OCI-M1 (cell line): Measurements from ENCODE around the gene MICOS13.
"Not testable (repeated sequence)": the region's sequence is repeated elsewhere in the genome, so short reads cannot be mapped to it uniquely, and the experiment has no call there.

ENCODE experiments used
- DNase-seq: peaks from one replicate; lab custom pipeline; 2025; lab: John Stamatoyannopoulos, UW

Gene MICOS13

GRCh38 chr19:5700455-5701092 lies 20.3 kb upstream of the MICOS13 start:
- no peak for DNase-seq

DNA sequence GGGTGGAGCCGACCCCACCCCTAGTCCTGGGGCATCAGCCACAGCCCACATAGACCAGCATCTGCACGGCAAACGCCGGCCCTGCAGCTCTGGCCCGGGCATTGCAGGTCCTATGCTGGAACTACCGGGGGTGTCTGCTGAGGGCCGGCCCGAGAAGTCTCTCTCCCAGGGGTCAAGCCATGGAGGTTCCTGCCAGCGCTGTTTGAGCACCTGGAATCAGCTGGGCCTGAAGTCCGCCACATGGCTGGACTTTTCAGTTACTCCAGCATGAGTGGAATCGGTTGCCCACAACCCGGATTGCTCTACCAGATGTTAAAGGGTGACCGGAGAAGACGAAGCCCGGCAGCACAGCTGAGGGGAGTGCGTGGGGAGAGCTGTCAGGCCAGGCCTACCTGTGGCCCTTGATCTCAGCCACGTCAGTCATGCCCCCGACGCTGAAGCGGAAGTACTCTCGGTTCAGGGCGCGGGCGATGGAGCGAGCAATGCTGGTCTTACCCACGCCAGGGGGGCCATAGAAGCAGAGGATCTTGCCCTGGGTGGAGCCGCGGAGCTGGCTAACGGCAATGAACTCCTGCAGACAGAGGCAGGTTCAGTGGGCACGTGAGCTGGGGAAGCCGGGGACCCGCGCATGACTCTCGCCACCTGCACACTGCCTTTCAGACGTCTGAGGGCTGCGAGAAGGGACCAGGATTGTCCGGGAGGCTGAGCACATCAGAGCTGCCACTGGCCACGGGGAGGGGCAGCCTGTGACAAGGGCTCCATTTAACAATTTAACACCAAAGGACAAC lies 18.5 kb upstream of the MICOS13 start:
- DNase-seq = no peak

GRCh38 chr19:5697890-5698634 lies 17.7 kb upstream of the MICOS13 start:
- DNase-seq = no peak

DNA sequence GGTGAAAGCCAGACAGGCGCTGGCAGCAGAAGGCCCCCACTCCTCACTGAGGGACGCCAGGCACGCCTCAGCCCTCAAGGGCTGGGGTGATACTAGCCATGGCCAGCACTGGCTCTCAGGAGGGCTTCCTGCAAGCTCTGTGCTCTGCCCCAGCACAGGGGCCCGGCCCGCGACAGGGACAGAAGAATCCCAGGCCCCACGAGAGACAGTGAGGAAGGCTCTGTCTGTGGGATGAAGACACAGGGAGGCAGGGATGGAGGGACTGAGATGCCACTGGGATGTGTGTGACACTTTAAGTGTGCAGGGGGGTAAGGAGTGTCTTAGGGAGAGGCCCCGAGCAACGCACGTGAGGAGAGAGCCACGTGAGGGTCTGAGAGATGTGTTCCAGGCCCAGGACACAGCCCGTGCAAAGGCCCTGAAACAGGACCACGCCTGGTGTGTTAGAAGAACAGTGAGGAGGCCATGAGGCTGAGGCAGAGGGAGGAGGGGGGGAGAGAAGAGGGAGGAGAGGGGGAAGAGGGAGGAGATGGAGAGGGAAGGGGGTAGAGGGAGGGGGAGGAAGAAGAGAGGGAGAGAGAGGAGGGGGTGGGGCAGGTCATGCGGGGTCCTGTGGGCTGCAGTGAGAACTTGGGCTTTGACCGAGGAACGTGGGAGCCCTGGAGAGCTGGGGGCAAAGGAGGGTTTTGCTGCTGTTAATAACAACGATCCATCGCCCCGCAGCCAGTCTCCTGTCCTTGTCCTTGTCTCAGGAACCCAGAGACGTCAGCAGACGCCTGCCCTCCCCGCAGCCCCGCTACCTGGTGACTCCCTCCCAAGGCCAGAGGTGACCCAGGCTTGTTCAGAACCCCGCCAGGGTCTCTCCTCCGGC lies 16.9 kb upstream of the MICOS13 start:
- DNase-seq = peak; percentile 1

- DNase-seq = no peak
Measured at GRCh38 chr19:5696196-5697021, 16.1 kb upstream of the MICOS13 start.

- DNase-seq = no peak
Measured at GRCh38 chr19:5695649-5696195, 15.4 kb upstream of the MICOS13 start.

DNA sequence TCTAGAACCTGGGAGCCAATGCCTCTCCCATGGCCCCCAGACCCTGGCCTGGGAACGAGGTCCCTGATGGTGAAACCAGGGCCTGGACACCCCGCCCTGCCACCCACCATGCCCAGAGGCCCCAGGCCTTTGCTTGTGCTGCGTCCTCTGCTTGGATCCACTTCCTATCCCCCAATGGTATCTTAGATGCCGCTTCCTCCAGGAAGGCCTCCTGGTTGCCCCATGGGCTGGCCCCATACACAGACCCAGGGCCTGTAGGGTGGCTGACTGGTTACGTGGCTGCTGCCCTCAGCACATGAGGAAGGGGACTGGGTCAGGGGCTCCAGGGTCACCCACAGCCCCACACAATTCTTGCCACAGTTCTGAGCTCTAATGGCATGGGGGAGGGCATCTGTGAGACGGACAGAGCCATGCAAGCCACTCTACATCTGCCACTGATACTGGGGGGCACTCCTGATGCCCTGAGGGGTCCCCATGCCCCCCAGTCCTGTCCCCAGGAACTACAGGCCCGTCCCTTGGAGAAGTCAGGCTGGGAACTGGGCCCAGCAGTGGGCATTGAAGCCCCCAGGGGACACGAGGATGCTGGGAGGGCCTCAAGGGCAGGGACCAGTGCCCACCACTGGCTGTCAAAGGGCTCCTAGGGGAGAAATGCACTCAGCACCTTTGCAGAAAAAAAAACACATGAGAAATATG lies 14.8 kb upstream of the MICOS13 start:
- no peak for DNase-seq

GRCh38 chr19:5694167-5694955 lies 14.0 kb upstream of the MICOS13 start:
- DNase-seq = no peak

DNA sequence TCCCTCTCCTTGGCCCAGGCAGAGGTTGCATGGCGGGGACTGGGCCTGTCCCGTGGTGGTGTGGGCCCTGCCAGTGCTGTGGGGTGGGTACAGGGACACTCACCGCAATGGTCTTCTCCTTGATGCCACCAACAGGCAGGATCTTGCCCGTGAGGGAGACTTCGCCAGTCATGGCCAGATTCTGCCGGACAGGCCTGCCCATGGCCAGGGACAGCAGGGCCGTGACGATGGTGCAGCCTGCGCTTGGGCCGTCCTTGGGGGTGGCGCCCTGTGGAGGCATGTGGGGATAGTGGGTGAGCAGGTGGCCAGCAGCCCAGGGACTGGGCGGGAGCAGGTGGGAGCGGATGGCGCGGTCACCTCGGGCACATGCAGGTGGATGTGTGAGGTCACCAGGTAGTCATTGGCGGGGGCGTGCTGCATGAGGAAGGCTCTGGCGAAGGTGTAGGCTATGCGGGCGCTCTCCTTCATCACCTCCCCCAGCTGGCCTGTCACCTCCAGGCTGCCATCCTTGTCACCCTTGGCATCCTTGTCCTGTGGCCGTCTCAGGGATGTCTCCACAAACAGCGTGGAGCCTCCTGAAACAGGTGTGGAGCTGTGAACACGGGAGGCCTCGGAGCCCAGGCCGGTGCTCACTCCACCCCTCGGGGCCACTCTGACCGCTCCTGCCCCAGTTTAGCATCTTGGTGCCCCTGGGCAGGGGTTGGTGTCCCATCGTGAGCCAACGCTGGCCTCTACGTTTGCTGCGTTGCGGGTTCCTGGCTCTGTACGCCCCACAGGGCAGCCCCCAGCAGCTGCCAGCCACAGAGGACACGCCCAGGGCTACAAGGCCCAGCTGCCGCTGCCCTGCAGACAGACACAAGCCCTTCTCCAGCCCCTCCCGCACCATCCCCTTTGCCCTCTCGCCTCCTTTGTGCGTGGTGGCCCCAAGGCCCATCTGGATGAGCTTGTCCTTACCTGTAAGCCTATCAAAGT lies 13.2 kb upstream of the MICOS13 start:
- peak; percentile 17 for DNase-seq

- peak; percentile 31 for DNase-seq
Measured at GRCh38 chr19:5692723-5693194, 12.4 kb upstream of the MICOS13 start.

GRCh38 chr19:5691822-5692722 lies 11.8 kb upstream of the MICOS13 start:
- peak; percentile 31 for DNase-seq

GRCh38 chr19:5690955-5691821 lies 10.9 kb upstream of the MICOS13 start:
- peak; percentile 63 for DNase-seq

DNA sequence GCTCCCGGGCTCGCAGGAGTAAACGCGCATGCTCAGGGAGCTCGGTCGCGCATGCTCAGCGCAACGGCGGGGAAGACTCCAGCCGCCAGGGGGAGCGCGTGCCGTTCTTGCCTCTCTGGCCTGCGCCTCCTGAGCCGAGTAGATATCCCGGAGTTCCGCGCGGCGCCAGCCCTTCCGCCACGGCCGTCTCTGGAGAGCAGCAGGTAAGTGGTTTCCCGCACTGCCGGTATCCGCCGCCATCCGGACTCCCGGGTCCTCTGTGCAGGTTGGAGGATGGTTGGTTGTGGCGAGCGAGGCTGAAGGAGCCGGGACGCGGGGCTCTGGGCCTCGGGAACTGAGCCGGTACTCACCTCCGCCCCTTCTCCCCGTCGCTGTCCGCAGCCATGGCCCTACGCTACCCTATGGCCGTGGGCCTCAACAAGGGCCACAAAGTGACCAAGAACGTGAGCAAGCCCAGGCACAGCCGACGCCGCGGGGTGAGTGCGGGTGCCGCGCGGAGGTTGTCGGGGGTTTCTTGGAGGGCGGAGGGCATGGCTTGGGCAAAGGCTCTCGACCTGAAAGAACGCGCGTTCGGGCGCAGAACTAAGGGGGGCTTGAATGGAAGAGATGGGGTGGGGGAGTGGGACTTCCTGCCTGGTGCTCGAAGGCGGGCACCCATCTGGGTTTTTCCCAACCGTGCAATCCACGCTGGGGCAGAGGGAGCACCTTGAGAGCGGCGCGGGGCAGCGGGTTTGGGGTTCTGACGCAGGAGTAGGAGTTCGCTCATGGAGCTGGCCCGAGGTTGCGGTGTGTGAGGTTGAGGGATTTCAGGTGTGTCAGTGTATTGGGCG lies 10.0 kb upstream of the MICOS13 start, which contains the start of gene RPL36:
TSS of gene RPL36 (plus strand) at position 171 of the 830 bp plus-strand sequence. CDS start at position 384, 213 bp downstream.
- peak; percentile 97 for DNase-seq

DNA sequence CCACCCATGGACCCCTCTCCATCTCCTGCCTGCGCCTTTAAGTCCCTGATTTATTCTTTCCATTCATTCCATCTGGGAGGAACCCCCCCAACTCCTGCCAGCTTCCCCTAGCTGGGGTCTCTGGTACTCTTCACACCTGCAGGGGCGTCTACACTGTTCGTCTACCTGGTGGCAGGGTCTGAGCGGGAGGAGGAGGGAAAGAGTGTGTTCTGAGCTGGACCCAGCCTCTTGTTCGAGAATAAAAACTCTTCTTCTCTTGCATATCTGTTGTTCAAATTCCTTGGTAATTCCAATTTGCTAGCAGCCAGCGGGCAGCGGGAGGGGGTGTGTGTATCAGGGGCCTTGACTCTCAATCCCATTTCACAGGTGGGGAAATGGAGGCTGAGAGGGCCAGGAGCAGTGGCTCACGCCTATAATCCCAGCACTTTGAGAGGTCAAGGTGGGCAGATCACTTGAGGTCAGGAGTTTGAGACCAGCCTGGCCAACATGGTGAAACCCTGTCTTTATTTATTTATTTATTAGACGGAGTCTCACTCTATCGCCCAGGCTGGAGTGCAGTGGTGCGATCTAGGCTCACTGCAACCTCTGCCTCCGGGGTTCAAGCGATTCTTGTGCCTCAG lies 8.1 kb upstream of the MICOS13 start:
- not testable (repeated sequence) for DNase-seq
